Right ventricle myocardium inferior (tissue), 1 donor: Measurements from ENCODE around the gene TMPRSS6. TPM values are rescaled to one million over a fixed set of nuclear protein-coding genes. Genes with fewer than 3 reads are reported as not detected.

Experiments used
- ATAC-seq: fragments of 200-7000 bp; cut with Tn5 transposase; one replicate; pipeline ENCODE4 v1.9.1; 2020; ENCODE audit warnings: mild to moderate bottlenecking, moderate library complexity
- DNase-seq: peaks from one replicate; pipeline ENCODE4 v3.0.0; 2021; ENCODE audit errors: missing footprints
- intact Hi-C: fragments of 100-400 bp; cut with DNase I; formaldehyde crosslinking; loops from one replicate; pipeline ENCODE4 v1.11.0; 2022
- total RNA-seq: library from RNA; stranded (reverse); fragmentation: NEBNext Ultra II Directional; extraction: Animal tissue kit (Norgen Biotek cat#: 25700); gene quantifications from one replicate; pipeline ENCODE4 v1.2.1, GENCODE V29; 2021
- donor health status: DM: no; HTN: yes; CAD: no; lungs with severe emphysema.

The TMPRSS6 gene
- total RNA-seq, 1 donor from 2014 or later, result not detected

DNA sequence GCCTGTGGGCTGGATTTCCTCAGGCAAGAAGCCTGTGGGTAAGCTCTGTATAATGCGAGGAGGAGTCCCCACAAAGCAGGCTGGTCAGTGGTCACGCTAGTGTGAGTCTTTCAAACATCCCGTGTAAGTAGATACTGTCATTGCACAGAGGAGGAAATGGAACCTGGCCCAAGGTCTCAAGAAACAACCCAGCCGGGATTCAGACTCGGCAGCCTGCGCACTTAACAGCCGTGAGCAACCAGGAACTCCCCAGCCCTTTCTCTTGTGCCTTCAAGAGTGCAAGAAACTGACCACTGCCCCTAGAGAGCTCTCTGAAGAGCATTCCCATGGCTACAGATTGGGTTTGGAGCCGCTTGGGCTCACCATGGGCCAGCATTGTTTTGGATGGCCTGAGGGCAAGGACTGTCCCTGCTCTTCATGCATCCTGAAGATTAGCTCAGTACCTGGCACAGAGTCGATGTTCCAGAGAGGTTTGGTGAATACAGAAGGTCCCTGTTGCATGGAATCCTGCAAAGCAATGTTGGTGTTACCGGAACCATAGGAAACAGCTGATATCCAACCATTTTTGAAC lies 83.9 kb downstream of the TMPRSS6 start:
- DNase-seq, result no peak
- ATAC-seq, result no peak
- intact Hi-C loops, result no loop called here

DNA sequence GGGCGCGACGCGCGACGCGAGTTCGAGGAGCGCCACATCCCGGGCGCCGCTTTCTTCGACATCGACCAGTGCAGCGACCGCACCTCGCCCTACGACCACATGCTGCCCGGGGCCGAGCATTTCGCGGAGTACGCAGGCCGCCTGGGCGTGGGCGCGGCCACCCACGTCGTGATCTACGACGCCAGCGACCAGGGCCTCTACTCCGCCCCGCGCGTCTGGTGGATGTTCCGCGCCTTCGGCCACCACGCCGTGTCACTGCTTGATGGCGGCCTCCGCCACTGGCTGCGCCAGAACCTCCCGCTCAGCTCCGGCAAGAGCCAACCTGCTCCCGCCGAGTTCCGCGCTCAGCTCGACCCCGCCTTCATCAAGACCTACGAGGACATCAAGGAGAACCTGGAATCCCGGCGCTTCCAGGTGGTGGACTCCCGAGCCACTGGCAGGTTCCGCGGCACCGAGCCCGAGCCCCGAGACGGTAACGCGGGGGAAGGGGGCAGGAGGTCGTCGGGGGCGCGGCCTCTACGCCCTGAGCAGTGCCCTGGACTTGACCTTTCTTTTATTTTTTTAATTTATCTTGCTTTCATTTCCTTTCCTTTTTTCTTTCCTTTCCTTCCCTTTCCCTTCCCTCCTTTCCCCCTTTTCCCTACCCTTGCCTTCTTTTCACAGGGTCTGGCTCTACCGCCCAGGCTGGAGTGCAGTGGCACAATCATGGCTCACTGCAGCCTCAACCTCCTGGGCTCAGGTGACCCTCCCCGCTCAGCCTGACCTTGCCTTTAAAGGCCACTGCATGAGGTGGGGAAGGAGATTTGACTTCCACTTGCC lies 85.0 kb downstream of the TMPRSS6 start:
- intact Hi-C loops, result no loop called here
- DNase-seq, result no peak
- no peak for ATAC-seq

DNA sequence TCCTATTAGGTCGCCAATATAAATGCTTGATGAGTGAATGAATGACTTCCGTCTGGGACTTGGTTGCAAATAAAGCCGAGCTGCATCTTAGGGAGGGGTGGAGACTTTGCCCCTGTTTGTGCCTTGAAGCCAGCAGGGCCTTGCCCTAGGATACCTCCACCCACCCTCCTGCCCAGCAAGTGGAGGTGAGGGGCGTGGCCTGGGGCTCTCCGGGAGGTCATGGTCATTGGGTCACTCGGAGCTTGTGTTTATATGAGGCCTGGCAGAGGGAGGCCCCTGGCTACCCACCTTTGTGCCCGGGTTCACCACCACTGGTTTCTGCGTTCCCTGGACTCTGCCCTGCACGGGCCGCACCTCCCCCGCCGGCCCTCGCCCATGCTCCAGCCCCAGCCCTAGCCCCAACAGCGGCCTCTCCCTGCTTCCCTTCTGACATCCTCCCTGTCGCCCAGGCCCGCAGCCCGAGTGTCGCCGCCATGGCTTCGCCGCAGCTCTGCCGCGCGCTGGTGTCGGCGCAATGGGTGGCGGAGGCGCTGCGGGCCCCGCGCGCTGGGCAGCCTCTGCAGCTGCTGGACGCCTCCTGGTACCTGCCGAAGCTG lies 85.7 kb downstream of the TMPRSS6 start:
- no peak for DNase-seq
- intact Hi-C loops, result no loop called here
- no peak for ATAC-seq

DNA sequence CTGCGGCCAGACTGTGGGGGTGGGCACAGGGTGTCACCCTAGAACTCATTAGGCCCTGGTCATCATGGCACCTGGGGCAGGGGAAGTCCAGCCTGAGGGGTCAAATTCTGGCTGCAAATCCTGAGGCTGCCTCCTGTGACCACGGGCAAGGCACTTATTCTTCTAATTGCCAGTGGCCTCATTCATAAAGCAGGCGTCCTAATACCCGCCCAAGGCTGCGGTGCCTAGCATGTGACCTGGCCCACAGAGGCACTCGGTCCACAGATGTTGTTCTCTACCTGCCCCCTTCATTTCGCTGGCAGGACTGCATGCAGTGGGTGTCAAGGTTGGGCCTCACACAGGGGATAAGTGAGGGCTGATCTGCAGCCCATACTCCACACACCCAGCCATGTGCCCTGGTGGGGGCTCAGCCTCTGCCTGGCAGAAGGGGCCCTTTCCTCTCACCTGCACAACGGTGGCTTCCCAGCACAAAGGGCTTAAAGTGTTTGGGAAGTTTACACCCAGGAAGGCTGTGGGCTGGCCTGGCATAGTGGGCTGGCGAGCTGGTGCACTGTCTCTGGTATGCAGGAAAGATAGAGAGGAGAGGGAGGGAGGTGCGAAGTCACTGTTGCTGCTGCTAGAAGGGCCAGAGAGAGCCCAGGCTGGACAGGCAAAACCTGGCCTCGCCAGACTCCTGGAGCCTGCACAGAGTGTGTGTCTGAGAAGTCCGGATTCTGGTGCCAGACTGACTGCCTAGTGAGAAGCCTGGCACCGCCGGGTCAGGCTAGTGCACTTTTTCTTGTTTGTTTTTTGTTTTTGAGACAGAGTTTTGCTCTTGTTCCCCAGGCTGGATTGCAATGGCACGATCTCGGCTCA lies 86.8 kb downstream of the TMPRSS6 start:
- DNase-seq (no peak), ATAC-seq (peak; percentile 17)
- intact Hi-C loops, result no loop called here

DNA sequence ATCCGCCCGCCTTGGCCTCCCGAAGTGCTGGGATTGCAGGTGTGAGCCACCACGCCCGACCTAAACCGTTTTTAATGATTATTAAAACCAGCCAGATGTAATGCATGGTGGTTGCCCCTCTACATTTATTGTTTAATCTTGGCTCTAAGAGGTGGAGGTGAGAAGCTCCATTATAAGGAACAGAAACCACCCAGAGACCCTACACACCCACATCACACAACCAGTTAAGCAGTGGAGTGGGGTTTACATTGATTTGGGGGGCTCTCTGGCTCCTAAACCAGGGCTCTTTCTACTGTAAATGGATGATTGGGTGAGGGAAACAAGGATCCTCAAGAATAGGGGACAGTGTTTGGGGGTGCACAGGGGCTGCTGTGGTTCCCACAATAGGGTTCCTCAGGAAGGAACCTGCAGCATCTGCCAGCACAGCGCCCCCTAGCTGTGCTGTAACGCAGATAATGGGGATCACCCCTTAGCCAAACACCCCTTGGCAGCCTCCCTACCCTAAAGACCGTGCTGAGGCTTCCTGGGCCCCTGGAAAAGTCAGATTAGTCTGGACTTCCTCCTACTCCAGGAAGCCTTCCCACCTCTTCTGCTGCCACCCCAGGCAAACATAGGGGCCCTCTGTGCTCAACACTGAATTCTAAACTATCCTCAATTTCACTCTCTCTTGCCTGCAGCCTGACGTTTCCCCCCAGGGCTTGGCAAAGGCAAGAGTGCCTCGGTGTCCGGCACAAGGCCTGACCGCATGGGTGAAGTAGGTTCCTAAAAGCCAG lies 87.6 kb downstream of the TMPRSS6 start:
- intact Hi-C loops, result no loop called here
- DNase-seq, result no peak
- no peak for ATAC-seq

DNA sequence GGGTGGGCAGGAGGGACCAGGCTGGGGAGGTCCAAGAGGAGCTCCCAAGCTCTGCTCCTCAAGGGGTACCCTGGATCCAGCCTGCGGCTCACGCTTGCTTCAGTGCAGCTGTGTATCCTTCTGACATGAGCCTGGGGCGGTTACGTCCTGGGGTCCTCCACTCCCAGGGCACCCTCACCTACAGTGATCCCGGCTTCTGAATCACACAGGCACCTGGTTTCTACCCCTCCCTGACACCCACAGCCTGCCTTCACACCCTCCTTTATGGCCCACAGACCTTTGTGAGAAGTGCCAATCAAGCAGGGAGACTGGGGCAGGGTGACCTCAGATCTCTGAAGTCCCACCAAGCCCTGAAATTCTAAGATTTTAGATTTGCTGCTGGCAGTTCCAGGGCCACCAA lies 88.5 kb downstream of the TMPRSS6 start:
- intact Hi-C loops, result no loop called here
- DNase-seq (no peak), ATAC-seq (no peak)

DNA sequence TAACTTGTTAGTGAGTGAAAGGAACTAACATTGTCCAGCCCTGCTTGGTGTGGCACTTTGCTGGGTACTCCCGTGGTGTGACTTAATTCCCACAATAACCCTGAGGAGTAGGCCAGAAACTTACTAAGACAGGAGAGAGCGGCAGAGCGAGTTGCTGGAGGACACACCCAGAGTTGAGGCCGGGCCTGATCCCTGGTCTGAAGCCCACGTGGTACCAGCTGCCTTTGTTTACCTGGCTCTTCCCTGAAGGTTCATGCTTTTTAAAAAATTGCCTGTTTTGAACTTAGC lies 89.4 kb downstream of the TMPRSS6 start:
- intact Hi-C loops, result no loop called here
- ATAC-seq (peak; percentile 8), DNase-seq (no peak)

DNA sequence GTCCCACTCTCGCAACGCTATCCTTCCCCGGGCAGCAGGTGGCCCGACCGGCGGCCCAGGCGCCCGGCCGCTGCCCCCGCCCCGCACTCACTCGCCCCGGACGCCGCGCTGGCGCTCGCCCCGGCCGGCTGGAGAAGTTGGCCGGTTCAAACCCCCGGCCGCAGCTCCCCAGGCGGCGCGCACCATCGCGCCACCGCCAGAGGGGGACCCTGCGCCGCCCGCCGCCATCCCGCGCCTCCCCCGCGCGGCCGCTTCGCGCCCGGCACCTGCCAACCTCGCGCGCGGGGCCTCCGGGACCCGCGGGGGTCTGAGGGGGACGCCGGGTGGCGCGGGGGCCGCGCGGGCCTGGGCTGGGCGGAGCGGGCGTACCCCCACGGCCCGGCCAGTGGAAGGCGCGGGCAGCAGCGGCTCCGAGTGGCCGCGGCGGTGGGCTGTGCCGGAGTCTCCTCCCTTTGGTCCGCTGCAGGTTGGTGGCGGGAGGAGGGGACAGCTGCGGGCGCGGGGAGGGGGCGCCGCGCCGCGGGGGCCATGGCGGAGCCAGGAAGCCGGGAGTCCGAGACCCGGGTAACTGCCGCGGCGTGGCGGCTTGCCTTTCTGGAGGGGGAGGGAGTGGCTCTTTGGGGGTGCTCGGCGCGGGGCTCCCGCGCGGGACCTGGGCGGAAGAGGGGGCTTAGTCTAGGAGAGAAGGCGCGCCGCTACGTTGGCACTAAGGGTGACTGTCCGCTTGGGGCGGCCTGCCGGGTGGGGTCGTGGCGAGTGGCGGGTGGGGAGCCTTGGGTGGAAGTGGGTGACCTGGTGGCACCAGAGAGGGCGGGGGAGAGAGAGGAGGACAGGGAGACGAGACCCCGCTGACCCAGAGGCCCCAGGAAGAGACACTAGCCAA lies 90.0 kb downstream of the TMPRSS6 start, which contains the start of the genes MPST and TST:
Gene MPST (plus strand): TSS at position 434 of the 883 bp plus-strand sequence. CDS start 95 bp downstream, at position 529.
Gene TST (minus strand): TSS at position 139 of the 883 bp plus-strand sequence. CDS start 715 bp downstream, outside the sequence.
- ATAC-seq (peak; percentile 87), DNase-seq (peak; percentile 93)
- intact Hi-C loops, result no loop called here

DNA sequence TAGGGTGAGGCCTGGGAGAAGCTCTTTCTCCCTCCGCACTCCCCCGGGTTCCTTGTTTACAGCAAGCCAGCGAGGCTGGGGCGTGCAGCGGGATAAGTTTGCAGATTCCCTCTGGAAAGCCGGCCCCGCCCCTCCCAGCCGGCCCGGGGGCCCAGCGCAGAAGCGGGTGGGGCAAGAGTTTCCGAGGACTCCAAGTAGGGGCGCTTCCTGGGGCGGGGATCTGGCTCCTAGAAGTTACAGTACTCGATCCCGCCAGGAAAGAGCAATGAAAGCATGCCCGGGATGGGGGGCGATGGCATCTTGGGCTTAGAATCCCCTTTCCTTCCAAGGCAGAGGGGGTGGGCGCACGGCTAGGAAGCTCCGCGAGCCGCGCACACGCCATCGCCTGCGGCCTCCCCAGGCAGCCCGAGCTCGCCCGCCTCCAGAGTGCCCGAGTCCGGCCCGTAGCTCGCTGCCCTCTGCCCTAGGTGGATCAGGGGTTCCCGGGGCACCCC lies 90.7 kb downstream of the TMPRSS6 start:
- peak; percentile 48 for ATAC-seq
- intact Hi-C loops, result no loop called here
- peak; percentile 90 for DNase-seq

DNA sequence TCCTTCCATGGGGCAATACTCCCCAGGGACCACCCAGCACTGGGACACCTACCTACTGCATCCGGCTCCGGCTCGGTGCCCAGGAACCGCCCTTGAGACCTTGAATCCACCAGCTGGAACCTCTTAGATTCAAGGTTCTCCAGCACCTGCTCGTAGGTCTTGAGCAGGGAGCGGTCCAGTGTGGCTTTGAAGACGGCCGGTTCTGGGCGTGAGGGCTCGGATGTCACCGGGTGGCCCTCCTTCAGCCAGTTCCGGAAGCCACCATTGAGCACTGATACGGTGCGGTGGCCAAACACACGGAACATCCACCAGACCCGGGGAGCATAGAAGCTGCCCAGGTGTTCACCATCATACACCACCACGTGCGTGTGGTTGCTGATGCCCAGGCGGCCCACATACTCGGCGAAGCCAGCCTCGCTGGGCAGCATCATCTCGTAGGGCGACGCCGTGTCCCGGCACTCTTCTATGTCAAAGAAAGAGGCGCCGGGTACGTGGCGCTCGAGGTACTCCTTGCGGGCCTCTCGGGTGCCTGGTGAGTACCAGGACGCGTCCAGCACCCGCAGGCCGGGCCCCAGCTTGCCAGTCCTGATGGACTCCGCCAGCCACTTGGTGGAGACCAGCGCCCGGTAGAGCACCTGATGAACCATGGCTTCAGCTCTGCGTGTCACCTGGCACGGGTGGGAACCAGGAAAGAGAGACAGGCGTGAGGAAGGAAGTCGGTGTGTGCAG lies 91.3 kb downstream of the TMPRSS6 start:
- ATAC-seq (peak; percentile 0), DNase-seq (no peak)
- intact Hi-C loops, result no loop called here

DNA sequence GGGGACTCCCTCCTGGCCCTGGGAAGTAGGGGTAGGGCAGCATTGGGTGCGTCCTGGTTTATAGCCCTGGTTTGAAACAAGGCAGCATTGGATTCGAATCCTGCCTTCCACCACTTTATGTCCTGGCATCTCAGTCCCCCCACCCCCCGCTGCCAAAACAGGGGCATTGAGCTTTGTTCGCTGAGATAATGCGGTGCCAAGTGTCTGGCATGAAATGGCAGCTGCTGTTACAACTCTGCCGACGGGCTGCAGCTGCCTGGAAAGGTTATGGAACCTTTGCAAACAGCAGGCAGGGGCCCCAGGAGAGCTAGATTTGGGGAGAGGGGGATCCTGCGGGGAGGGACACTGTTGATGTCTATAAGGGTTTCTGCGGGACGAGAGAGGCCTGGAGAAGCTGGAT lies 92.2 kb downstream of the TMPRSS6 start:
- DNase-seq (no peak), ATAC-seq (no peak)
- intact Hi-C loops, result no loop called here

DNA sequence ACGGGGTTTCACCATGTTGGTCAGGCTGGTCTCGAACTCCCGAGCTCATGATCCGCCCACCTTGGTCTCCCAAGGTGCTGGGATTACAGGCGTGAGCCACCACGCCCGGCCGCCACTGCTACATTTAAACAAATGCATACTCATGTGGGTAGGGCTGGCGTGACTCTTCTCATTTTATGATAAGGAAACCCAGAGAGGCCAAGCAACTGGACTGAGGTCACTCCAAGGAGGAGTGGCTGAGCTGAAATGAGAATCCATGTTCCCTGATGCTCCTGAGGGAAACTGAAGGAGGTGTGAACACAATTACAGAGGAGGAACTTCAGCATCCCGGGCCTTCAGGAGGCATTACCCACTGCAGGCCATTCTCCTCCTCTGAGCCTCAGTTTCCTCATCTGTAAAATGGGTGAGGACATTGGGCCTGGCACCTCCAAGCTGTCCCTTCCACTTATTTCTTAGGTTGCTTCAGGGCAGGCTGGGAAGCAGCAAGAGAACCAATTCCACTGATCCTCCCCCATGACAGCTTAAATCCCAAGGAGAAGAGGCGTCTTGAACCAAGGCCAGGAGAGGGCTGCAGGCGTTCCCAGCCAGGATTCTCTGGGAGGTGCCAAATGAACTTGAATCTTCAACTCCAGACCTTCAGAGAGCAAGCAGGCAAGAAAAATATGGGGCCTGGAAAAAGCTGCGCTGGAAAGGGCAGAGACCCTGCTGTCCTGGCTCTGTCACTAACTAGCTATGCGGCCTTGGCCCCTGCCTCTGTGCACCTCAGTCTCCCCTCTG lies 93.2 kb downstream of the TMPRSS6 start:
- no peak for DNase-seq

DNA sequence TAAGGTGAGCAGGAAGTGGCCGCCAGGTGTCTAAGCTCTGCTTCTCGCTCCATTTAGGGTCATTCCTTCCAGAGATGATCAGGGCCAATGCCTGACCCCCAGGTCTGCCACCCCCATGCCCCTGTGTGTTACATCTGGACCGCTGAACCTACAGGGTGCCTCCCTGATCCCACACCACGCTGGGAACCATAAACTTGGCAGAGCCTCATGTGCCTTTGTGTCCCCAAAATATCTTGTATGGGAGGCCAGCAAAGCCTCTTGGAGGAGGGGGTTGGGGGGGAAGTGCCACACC lies 94.0 kb downstream of the TMPRSS6 start:
- no peak for ATAC-seq
- intact Hi-C loops, result no loop called here
- no peak for DNase-seq

More for the DNA sequence above, 93.2 kb downstream of the TMPRSS6 start:
- intact Hi-C loops, result no loop called here
- ATAC-seq, result no peak
